HepG2 (cell line): ENCODE results near the gene REPIN1. TPM values are rescaled to one million over a fixed set of nuclear protein-coding genes. Genes with fewer than 3 reads are reported as not detected.
A peak's percentile ranks its signal among the peaks of the same experiment; 100 is the strongest.

Experiments
- ATAC-seq: fragments of 200-7000 bp; cut with Tn5 transposase; 3 replicates; pipeline ENCODE4 v1.9.1; 2020; ENCODE audit warnings: mild to moderate bottlenecking, moderate library complexity
- BruUV-seq: library from RNA; stranded (reverse); fragments of 400-500 nt; replicated peaks from 2 replicates; lab custom pipeline; 2021; lab: Mats Ljungman, UMichigan
- CTCF ChIA-PET: fragments of 300-600 bp; formaldehyde crosslinking; extraction: SDS; loops from one replicate; lab custom pipeline; 2021; ENCODE audit warnings: low total read pairs, inconsistent platforms, low intra/inter-chr PET ratio; lab: Yijun Ruan, JAX
- POLR2A ChIA-PET: fragments of 350-600 bp; sonication (Branson Sonifier 250); formaldehyde crosslinking; loops from one replicate; lab custom pipeline; 2020; ENCODE audit warnings: antibody characterized with exemption, inconsistent platforms; lab: Yijun Ruan, JAX
- DNase-seq: peaks from one replicate; pipeline ENCODE4 v3.0.0-alpha.2; 2015; ENCODE audit warnings: low spot score
- FAIRE-seq: peaks from 3 replicates; lab custom pipeline; 2011; peaks lifted over from hg19 to GRCh38; lab: Jason Lieb, UNC
- H2AFZ ChIP-seq: one replicate; pipeline ENCODE4 v1.6.1; 2011; ENCODE audit warnings: low read length, inconsistent platforms
- H3K27ac ChIP-seq: fragments of 300-600 bp; 3 replicates; pipeline ENCODE4 v1.8.0; 2011; ENCODE audit warnings: mixed run types, mild to moderate bottlenecking, mixed read lengths, low read length, inconsistent platforms; ENCODE audit not compliant: insufficient read depth; ENCODE audit errors: extremely low read length
- H3K27me3 ChIP-seq, 2 experiments: fragments of 200-600 bp in 1 of 2; 2 replicates in 1 of 2; 3 replicates in 1 of 2; pipeline versions ENCODE4 v1.6.0 to v1.8.0; 2011; ENCODE audit warnings: low read length in 2 of 2, mild to moderate bottlenecking in 2 of 2, moderate library complexity in 2 of 2, inconsistent platforms in 1 of 2; ENCODE audit not compliant: insufficient read depth in 2 of 2, control insufficient read depth in 1 of 2
- H3K36me3 ChIP-seq, 2 experiments: fragments of 200-600 bp in 1 of 2; replicated peaks in 1 of 2; 2 replicates in 1 of 2; 3 replicates in 1 of 2; pipeline versions ENCODE4 v1.5.1 to v1.8.0; 2011; ENCODE audit warnings: low read length in 2 of 2, inconsistent platforms in 1 of 2; ENCODE audit not compliant: insufficient read depth in 2 of 2, control insufficient read depth in 1 of 2
- H3K4me1 ChIP-seq: 2 replicates; pipeline ENCODE4 v1.5.1; 2012; ENCODE audit warnings: low read length, inconsistent platforms; ENCODE audit not compliant: insufficient read depth
- H3K4me2 ChIP-seq: 2 replicates; pipeline ENCODE4 v1.6.0; 2011; ENCODE audit warnings: low read depth, low read length, inconsistent platforms
- H3K4me3 ChIP-seq, 3 experiments: fragments of 200-600 bp in 1 of 3; sonication (generic), shearing (Covaris generic) in 1 of 3; replicated peaks in 1 of 3; 2 replicates each; pipeline ENCODE4 v1.5.1; 2011 to 2016; ENCODE audit warnings: low read length in 3 of 3, inconsistent platforms in 2 of 3, low read depth in 2 of 3, mild to moderate bottlenecking in 2 of 3, control low read depth in 1 of 3, mixed read lengths in 1 of 3; ENCODE audit not compliant: insufficient read depth in 1 of 3
- H3K79me2 ChIP-seq: one replicate; pipeline ENCODE4 v1.6.1; 2011; ENCODE audit warnings: low read length, inconsistent platforms; ENCODE audit not compliant: insufficient read depth
- H3K9ac ChIP-seq: 2 replicates; pipeline ENCODE4 v1.6.0; 2011; ENCODE audit warnings: mild to moderate bottlenecking, low read depth, low read length, inconsistent platforms; ENCODE audit not compliant: insufficient read depth
- H3K9me3 ChIP-seq: 2 replicates; pipeline ENCODE4 v1.5.1; 2012; ENCODE audit warnings: mild to moderate bottlenecking, low read length
- H4K20me1 ChIP-seq: 2 replicates; pipeline ENCODE4 v1.6.0; 2011; ENCODE audit warnings: inconsistent platforms, mild to moderate bottlenecking, low read length, moderate library complexity; ENCODE audit not compliant: insufficient read depth
- PRMT3 ChIP-seq: sonication (generic); formaldehyde crosslinking; IDR thresholded peaks from 2 replicates; pipeline ENCODE4 v1.8.1; 2022; ENCODE audit warnings: low read depth, mild to moderate bottlenecking, moderate library complexity, missing genetic modification reagents, borderline replicate concordance
- ZFP36 ChIP-seq: fragments of 150-350 bp; IDR thresholded peaks from 2 replicates; pipeline ENCODE4 v1.6.1; 2018; ENCODE audit warnings: borderline replicate concordance, low read length, low read depth; ENCODE audit not compliant: partially characterized antibody
- ZNF646 ChIP-seq: sonication (generic); formaldehyde crosslinking; IDR thresholded peaks from 2 replicates; pipeline ENCODE4 v1.9.0; 2021; ENCODE audit warnings: mild to moderate bottlenecking, missing genetic modification reagents
- ZNF737 ChIP-seq: sonication (generic); formaldehyde crosslinking; IDR thresholded peaks from 2 replicates; pipeline ENCODE4 v1.5.0; 2020; ENCODE audit warnings: missing genetic modification reagents, mild to moderate bottlenecking, borderline replicate concordance
- ZNF883 ChIP-seq: sonication (generic); formaldehyde crosslinking; IDR thresholded peaks from 2 replicates; pipeline ENCODE4 v1.5.1; 2020; ENCODE audit warnings: mild to moderate bottlenecking, missing genetic modification reagents; ENCODE audit errors: not compliant biosample characterization
- WGBS: methylation state at CpG from one replicate; pipeline ENCODE4 v1.1.6; 2017; ENCODE audit warnings: low lambda C conversion rate; 5-methylcytosine and 5-hydroxymethylcytosine counted together
- in situ Hi-C: cut with HindIII; loops from 2 replicates; pipeline ENCODE4 v1.10.0; 2017; ENCODE audit warnings: low pct_unique_long_range_greater_than_20kb; ENCODE audit not compliant: extremely low pct_ligation_motif_present
- intact Hi-C: fragments of 100-400 bp; cut with micrococcal nuclease; formaldehyde crosslinking; loops from one replicate; pipeline ENCODE4 v1.10.0; 2022; ENCODE audit not compliant: unreplicated experiment
- polyA plus RNA-seq, 8 experiments: library from polyadenylated mRNA; depleted of rRNA in 3 of 8; stranded (reverse) in 7 of 8; unstranded in 1 of 8; fragments of >200 nt; fragmentation: Illumina TruSeq in 4 of 8; extraction: Trizol in 4 of 8; gene quantifications; 2 replicates each; pipeline versions ENCODE4 v1.2.1 to v1.2.3, GENCODE V29; 2011 to 2016; ENCODE audit warnings: low read depth in 4 of 8, missing spikeins in 1 of 8, mixed read lengths in 1 of 8; ENCODE audit not compliant: insufficient read depth in 1 of 8
- total RNA-seq, 5 experiments: library from RNA; depleted of rRNA; stranded (reverse); fragments of >200 nt; fragmentation: Illumina TruSeq; extraction: Trizol; gene quantifications; 2 replicates each; pipeline ENCODE4 v1.2.3, GENCODE V29; 2016; ENCODE audit warnings: low read depth in 1 of 5

REPIN1 gene
- total and polyA plus RNA-seq, 2 of the 13 experiments (the other 11 are each of a cell fraction or from before 2014, with no cell fraction given): 69.9 to 108 TPM

GRCh38 chr7:150358433-150358832 is 10.2 kb upstream of the REPIN1 start:
- no peak for FAIRE-seq
- in situ Hi-C loops (no loop called here), intact Hi-C loops (loop anchor here (5.0 to 10.0 kb wide), 2 partner anchors 36 to 74 kb away; partner anchors contain the start of genes ACTR3C and LRRC61)
- no peak overlapping the region for H3K27ac ChIP-seq
- no peak for TF ChIP-seq ZNF883
- TF ChIP-seq ZFP36: no peak
- BruUV-seq: no TSS peak
- peaks cover 68% of the 10 kb centered on the region for H3K4me1 ChIP-seq
- ChIA-PET POLR2A (interaction anchor here (1.2 to 1.4 kb wide), 3 partner anchors 11 to 30 kb away, joined by 3 to 5 read pairs (median 5); partner anchors contain the start of gene REPIN1), CTCF (interaction anchor here (4.3 kb wide), 1 partner anchor 31 kb away, joined by 45 read pairs; no protein-coding TSS in a partner anchor)
- WGBS: 82% methylated on average over 4 of the region's 4 CpGs
- no peak for DNase-seq
- H3K79me2 ChIP-seq: no peaks in the 10 kb centered on the region
- ATAC-seq: no peak
- no peak overlapping the region for H2AFZ ChIP-seq
- no peak overlapping the region for H3K4me3 ChIP-seq
- no peak overlapping the region for H3K4me2 ChIP-seq
- H3K9ac ChIP-seq: no peak overlapping the region
- no peaks in the 10 kb centered on the region for H3K9me3 ChIP-seq
- H3K36me3 ChIP-seq: no peaks in the 10 kb centered on the region
- H4K20me1 ChIP-seq: no peaks in the 10 kb centered on the region
- no peaks in the 10 kb centered on the region for H3K27me3 ChIP-seq

GRCh38 chr7:150358988-150359621 is 9.5 kb upstream of the REPIN1 start:
- DNase-seq (no peak), ATAC-seq (no peak), FAIRE-seq (no peak)
- Histone ChIP-seq H3K9ac (no peak overlapping the region), H3K27me3 (no peaks in the 10 kb centered on the region), H3K9me3 (no peaks in the 10 kb centered on the region), H4K20me1 (no peaks in the 10 kb centered on the region), H3K4me2 (no peak overlapping the region), H3K36me3 (no peaks in the 10 kb centered on the region), H2AFZ (no peak overlapping the region), H3K27ac (no peak overlapping the region), H3K79me2 (no peaks in the 10 kb centered on the region), H3K4me3 (no peak overlapping the region), H3K4me1 (peaks cover 64% of the 10 kb centered on the region)
- no TSS peak for BruUV-seq
- intact Hi-C loops: loop anchor here (5.0 to 10.0 kb wide), 2 partner anchors 37 to 74 kb away; partner anchors contain the start of genes ACTR3C and LRRC61
- CTCF ChIA-PET: interaction anchor here (4.3 kb wide), 1 partner anchor 30 kb away, joined by 45 read pairs; no protein-coding TSS in a partner anchor
- WGBS: 78% methylated on average over 4 of the region's 4 CpGs
- POLR2A ChIA-PET: interaction anchor here (1.2 to 1.3 kb wide), 2 partner anchors 10 to 12 kb away, joined by 3 to 5 read pairs; partner anchors contain the start of gene REPIN1
- peak; percentile 90 for TF ChIP-seq ZNF646 (CRISPR knock-in tag)
- no peak for TF ChIP-seq ZNF737
- TF ChIP-seq PRMT3 (CRISPR knock-in tag): no peak
- in situ Hi-C loops: no loop called here
